SK-N-SH (cell line): ENCODE data around the gene CLK2. TPM values are rescaled to one million over a fixed set of nuclear protein-coding genes. Genes with fewer than 3 reads are reported as not detected.
A peak's percentile ranks its signal among the peaks of the same experiment; 100 is the strongest.

ENCODE experiments used
- CTCF ChIA-PET: fragments of 300-600, 350-600 bp; formaldehyde crosslinking; extraction: SDS; loops from one replicate; lab custom pipeline; 2021; lab: Yijun Ruan, JAX
- POLR2A ChIA-PET: fragments of 350-600 bp; sonication (Branson Sonifier 250); formaldehyde crosslinking; extraction: SDS; loops from one replicate; lab custom pipeline; 2020; ENCODE audit warnings: antibody characterized with exemption, inconsistent platforms; lab: Yijun Ruan, JAX
- DNase-seq: peaks from one replicate; pipeline ENCODE4 v3.0.0; 2012
- H2AFZ ChIP-seq: fragments of 200-600 bp; sonication (generic); 2 replicates; pipeline ENCODE4 v1.8.1; 2016; ENCODE audit warnings: antibody characterized with exemption, mild to moderate bottlenecking, low read depth
- H3F3A ChIP-seq: fragments of 200-600 bp; sonication (generic); replicated peaks from 2 replicates; pipeline ENCODE3; 2016; ENCODE audit warnings: antibody characterized with exemption, mild to moderate bottlenecking; ENCODE audit not compliant: insufficient read depth
- H3K27ac ChIP-seq, 2 experiments: fragments of 200-500 bp in 1 of 2; fragments of 200-600 bp in 1 of 2; sonication (Bioruptor generic) in 1 of 2; sonication (generic), shearing (Covaris generic) in 1 of 2; 2 replicates each; pipeline versions ENCODE4 v1.5.1 to v1.6.1; 2014 to 2016; ENCODE audit warnings: low read depth in 2 of 2, inconsistent platforms in 1 of 2, low read length in 1 of 2, mild to moderate bottlenecking in 1 of 2, mixed read lengths in 1 of 2
- H3K27me3 ChIP-seq: fragments of 200-600 bp; sonication (generic), shearing (Covaris generic); 2 replicates; pipeline ENCODE4 v1.6.1; 2016; ENCODE audit warnings: mixed run types; ENCODE audit not compliant: insufficient read depth
- H3K36me3 ChIP-seq, 2 experiments: fragments of 200-500 bp in 1 of 2; fragments of 200-600 bp in 1 of 2; sonication (Bioruptor generic) in 1 of 2; sonication (generic) in 1 of 2; replicated peaks in 1 of 2; 2 replicates each; pipeline versions ENCODE3 to v1.5.1; 2014 to 2016; ENCODE audit warnings: low read length in 1 of 2, mild to moderate bottlenecking in 1 of 2; ENCODE audit not compliant: insufficient read depth in 2 of 2, control insufficient read depth in 1 of 2
- H3K4me1 ChIP-seq, 2 experiments: fragments of 200-500 bp in 1 of 2; fragments of 200-600 bp in 1 of 2; sonication (Bioruptor generic) in 1 of 2; sonication (generic), shearing (Covaris generic) in 1 of 2; 2 replicates each; pipeline versions ENCODE4 v1.5.1 to v1.6.1; 2014 to 2016; ENCODE audit warnings: low read depth in 1 of 2, low read length in 1 of 2, mixed run types in 1 of 2; ENCODE audit not compliant: insufficient read depth in 2 of 2, control insufficient read depth in 1 of 2
- H3K4me2 ChIP-seq: fragments of 200-600 bp; sonication (generic), shearing (Covaris generic); 2 replicates; pipeline ENCODE4 v1.6.1; 2017; ENCODE audit warnings: mixed run types
- H3K4me3 ChIP-seq, 2 experiments: fragments of 200-500 bp in 1 of 2; fragments of 200-600 bp in 1 of 2; sonication (Bioruptor generic) in 1 of 2; sonication (generic), shearing (Covaris generic) in 1 of 2; 2 replicates each; pipeline versions ENCODE4 v1.5.1 to v1.8.1; 2014 to 2016; ENCODE audit warnings: low read depth in 2 of 2, inconsistent platforms in 1 of 2, low read length in 1 of 2, mild to moderate bottlenecking in 1 of 2, mixed read lengths in 1 of 2, moderate library complexity in 1 of 2
- H3K79me2 ChIP-seq: fragments of 200-600 bp; sonication (generic); 2 replicates; pipeline ENCODE4 v1.8.1; 2017; ENCODE audit warnings: mild to moderate bottlenecking; ENCODE audit not compliant: insufficient read depth
- H3K9ac ChIP-seq: fragments of 200-600 bp; sonication (generic); 2 replicates; pipeline ENCODE4 v1.6.1; 2017; ENCODE audit warnings: mixed run types
- H3K9me2 ChIP-seq: fragments of 200-600 bp; sonication (generic); 2 replicates; pipeline ENCODE4 v1.6.1; 2017; ENCODE audit warnings: mixed run types
- H3K9me3 ChIP-seq: fragments of 200-600 bp; sonication (generic); 2 replicates; pipeline ENCODE4 v1.6.1; 2017; ENCODE audit warnings: mixed run types, mild to moderate bottlenecking, moderate library complexity
- H4K20me1 ChIP-seq: fragments of 200-600 bp; sonication (generic); 2 replicates; pipeline ENCODE4 v1.6.1; 2017; ENCODE audit warnings: mild to moderate bottlenecking, mixed run types; ENCODE audit not compliant: insufficient read depth
- CHD2 ChIP-seq: fragments of 150-350 bp; IDR thresholded peaks from 2 replicates; pipeline ENCODE4 v1.6.1; 2018; ENCODE audit warnings: low read length; ENCODE audit not compliant: partially characterized antibody
- CTCF ChIP-seq: fragments of 200-600 bp; sonication (generic); IDR thresholded peaks from 2 replicates; pipeline ENCODE4 v1.6.1; 2017; ENCODE audit warnings: antibody characterized with exemption, mild to moderate bottlenecking, moderate library complexity
- FOSL2 ChIP-seq: IDR thresholded peaks from 2 replicates; pipeline ENCODE4 v1.4.0; 2012; ENCODE audit warnings: low read depth, mild to moderate bottlenecking, moderate library complexity, borderline replicate concordance
- FOXJ3 ChIP-seq: sonication (generic); formaldehyde crosslinking; IDR thresholded peaks from 2 replicates; pipeline ENCODE4 v1.5.1; 2020; ENCODE audit warnings: mild to moderate bottlenecking, missing genetic modification reagents
- FOXM1 ChIP-seq: IDR thresholded peaks from 2 replicates; pipeline ENCODE4 v1.4.0; 2012; ENCODE audit warnings: low read depth, mild to moderate bottlenecking
- GABPA ChIP-seq: IDR thresholded peaks from 2 replicates; pipeline ENCODE4 v1.4.0; 2012; ENCODE audit warnings: low read depth, mild to moderate bottlenecking
- GATA2 ChIP-seq: sonication (generic); formaldehyde crosslinking; IDR thresholded peaks from 2 replicates; pipeline ENCODE4 v1.5.0; 2020; ENCODE audit warnings: mild to moderate bottlenecking, missing genetic modification reagents
- JUND ChIP-seq: IDR thresholded peaks from 2 replicates; pipeline ENCODE4 v1.4.0; 2012
- MXI1 ChIP-seq: IDR thresholded peaks from 2 replicates; pipeline ENCODE4 v1.6.1; 2012; ENCODE audit warnings: mild to moderate bottlenecking, low read depth, low read length, improper control_type of control experiment
- NRF1 ChIP-seq: IDR thresholded peaks from 2 replicates; pipeline ENCODE4 v1.6.1; 2012; ENCODE audit warnings: low read depth, mild to moderate bottlenecking, low read length
- POLR2AphosphoS5 ChIP-seq: IDR thresholded peaks from 2 replicates; pipeline ENCODE4 v1.6.1; 2012; ENCODE audit warnings: low read depth, low read length
- RCOR1 ChIP-seq: fragments of 150-350 bp; IDR thresholded peaks from 2 replicates; pipeline ENCODE4 v1.6.1; 2017; ENCODE audit warnings: antibody characterized with exemption, low read length
- REST ChIP-seq: IDR thresholded peaks from 2 replicates; pipeline ENCODE4 v1.6.1; 2012; ENCODE audit warnings: mild to moderate bottlenecking, low read depth, low read length, moderate library complexity
- RFX5 ChIP-seq: IDR thresholded peaks from 2 replicates; pipeline ENCODE4 v1.6.1; 2012; ENCODE audit warnings: mild to moderate bottlenecking, improper control_type of control experiment, low read length
- RXRA ChIP-seq: IDR thresholded peaks from 2 replicates; pipeline ENCODE4 v1.4.0; 2012; ENCODE audit warnings: low read depth, mild to moderate bottlenecking, borderline replicate concordance
- SIN3A ChIP-seq: IDR thresholded peaks from 2 replicates; pipeline ENCODE4 v1.6.1; 2012; ENCODE audit warnings: low read depth, mild to moderate bottlenecking, low read length, moderate library complexity, borderline replicate concordance
- TAF1 ChIP-seq: IDR thresholded peaks from 2 replicates; pipeline ENCODE4 v1.6.1; 2012; ENCODE audit warnings: low read depth, mild to moderate bottlenecking, low read length, moderate library complexity, borderline replicate concordance
- TCF12 ChIP-seq: IDR thresholded peaks from 2 replicates; pipeline ENCODE4 v1.4.0; 2012
- ZBTB33 ChIP-seq: IDR thresholded peaks from 2 replicates; pipeline ENCODE4 v1.4.0; 2012; ENCODE audit warnings: low read depth, borderline replicate concordance
- WGBS: methylation state at CpG from one replicate; pipeline ENCODE4 v1.1.6; 2017; ENCODE audit warnings: low lambda C conversion rate; 5-methylcytosine and 5-hydroxymethylcytosine counted together
- polyA plus RNA-seq, 3 experiments: library from polyadenylated mRNA; depleted of rRNA; stranded (reverse); fragments of >200 nt; gene quantifications; 2 replicates each; pipeline ENCODE4 v1.2.3, GENCODE V29; 2012
- TF ChIP-seq, protein P1 (sequence below): IDR thresholded peaks from 2 replicates; pipeline ENCODE4 v1.4.0; 2012; ENCODE audit warnings: low read depth, borderline replicate concordance
- TF ChIP-seq, protein P2 (sequence below): IDR thresholded peaks from 2 replicates; pipeline ENCODE4; 2012

Gene CLK2
- polyA plus RNA-seq, 1 of the 3 experiments (the other 2 are of a cell fraction), result 76.7 TPM

DNA sequence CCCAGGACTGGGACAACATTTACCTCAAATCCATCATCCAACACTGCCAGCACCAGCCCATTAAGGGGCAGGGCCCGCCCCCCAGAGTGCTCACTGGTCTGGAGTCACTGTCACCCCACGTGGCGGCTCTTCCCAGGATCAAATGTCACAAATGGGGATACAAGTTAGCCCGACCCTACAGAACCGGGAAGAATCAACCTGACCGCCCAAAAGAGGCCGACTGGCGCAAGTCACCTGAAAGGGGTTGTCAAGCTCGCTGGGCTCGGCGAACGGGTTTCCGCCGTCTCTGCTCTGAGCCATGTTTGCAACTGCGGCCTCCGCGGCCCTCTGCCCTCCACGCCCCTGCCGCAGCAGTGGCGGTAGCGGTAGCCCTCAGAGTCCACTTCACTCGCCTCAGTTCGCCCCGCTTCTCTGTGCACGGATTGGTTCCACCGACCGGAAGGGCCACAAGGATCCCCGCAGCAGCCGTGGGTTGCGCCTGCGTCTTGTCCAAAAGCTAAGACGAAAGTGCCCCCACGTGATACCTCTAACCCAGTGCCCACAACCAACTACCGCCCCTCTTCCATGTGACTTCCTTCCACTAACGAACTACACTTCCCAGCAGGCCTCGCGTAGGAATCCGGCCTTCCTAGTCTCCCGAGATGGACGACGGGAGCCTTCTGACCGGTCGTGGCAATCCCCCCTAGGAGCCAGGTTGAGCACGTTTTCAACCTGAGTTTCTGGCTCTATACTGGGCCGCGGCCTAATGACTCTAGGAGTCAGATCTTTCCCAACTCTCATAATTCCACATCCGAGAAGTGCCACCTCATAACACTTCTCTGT lies 11.2 kb downstream of the CLK2 start, which contains the start of gene SCAMP3:
Gene SCAMP3, minus strand, starts transcription at position 509 of the 822 bp plus-strand sequence. Its CDS starts 209 bp downstream, at position 300.
- Histone ChIP-seq H3F3A (peaks cover 59% of the 10 kb centered on the region), H4K20me1 (no peaks in the 10 kb centered on the region), H3K4me1 (peaks cover 0 to 15% of the 10 kb centered on the region in 2 experiments; a peak in 2 of 4 replicates), H3K79me2 (peaks cover 21% of the 10 kb centered on the region), H2AFZ (peak within 1 kb of the TSS; percentile 55), H3K4me3 (peak within 1 kb of the TSS; percentile 93 to 94), H3K9me3 (no peaks in the 10 kb centered on the region), H3K4me2 (peak within 1 kb of the TSS; percentile 96), H3K27me3 (no peaks in the 10 kb centered on the region), H3K9ac (peak within 1 kb of the TSS; percentile 84), H3K9me2 (no peaks in the 10 kb centered on the region), H3K27ac (peak within 1 kb of the TSS; percentile 75 to 92), H3K36me3 (peaks cover 31 to 56% of the 10 kb centered on the region in 2 experiments)
- WGBS, result 3% methylated on average over 29 of the region's 47 CpGs
- POLR2A ChIA-PET, result interaction anchor here (0.6 to 1.7 kb wide), 11 partner anchors 10 to 66 kb away, joined by 3 to 13 read pairs (median 4); partner anchors contain the start of genes CLK2, FDPS, HCN3 and RUSC1
- CTCF ChIA-PET, result interaction anchor here (0.8 to 4.4 kb wide), 8 partner anchors 11 to 90 kb away, joined by 3 to 66 read pairs (median 4); partner anchors contain the start of genes KRTCAP2 and TRIM46
- DNase-seq, result peak; percentile 95
- TF ChIP-seq TCF12, result 0 out of 2 replicates have a peak, but pooled peaks have one; percentile 34
- no peak for TF ChIP-seq RFX5
- TF ChIP-seq REST, result peak; percentile 7; the same call in 1 of the 2 replicates
- peak; percentile 98 for TF ChIP-seq CHD2
- peak; percentile 90 for TF ChIP-seq NRF1
- no peak; the same call in 1 of the 2 replicates for TF ChIP-seq FOXJ3 (CRISPR knock-in tag)
- TF ChIP-seq, protein P1, sequence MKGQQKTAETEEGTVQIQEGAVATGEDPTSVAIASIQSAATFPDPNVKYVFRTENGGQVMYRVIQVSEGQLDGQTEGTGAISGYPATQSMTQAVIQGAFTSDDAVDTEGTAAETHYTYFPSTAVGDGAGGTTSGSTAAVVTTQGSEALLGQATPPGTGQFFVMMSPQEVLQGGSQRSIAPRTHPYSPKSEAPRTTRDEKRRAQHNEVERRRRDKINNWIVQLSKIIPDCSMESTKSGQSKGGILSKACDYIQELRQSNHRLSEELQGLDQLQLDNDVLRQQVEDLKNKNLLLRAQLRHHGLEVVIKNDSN, result peak; percentile 97
- 0 out of 2 replicates have a peak, but pooled peaks have one; percentile 1 for TF ChIP-seq CTCF
- TF ChIP-seq, protein P2, sequence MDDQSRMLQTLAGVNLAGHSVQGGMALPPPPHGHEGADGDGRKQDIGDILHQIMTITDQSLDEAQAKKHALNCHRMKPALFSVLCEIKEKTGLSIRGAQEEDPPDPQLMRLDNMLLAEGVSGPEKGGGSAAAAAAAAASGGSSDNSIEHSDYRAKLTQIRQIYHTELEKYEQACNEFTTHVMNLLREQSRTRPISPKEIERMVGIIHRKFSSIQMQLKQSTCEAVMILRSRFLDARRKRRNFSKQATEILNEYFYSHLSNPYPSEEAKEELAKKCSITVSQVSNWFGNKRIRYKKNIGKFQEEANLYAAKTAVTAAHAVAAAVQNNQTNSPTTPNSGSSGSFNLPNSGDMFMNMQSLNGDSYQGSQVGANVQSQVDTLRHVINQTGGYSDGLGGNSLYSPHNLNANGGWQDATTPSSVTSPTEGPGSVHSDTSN, result peak; percentile 75
- TF ChIP-seq ZBTB33, result peak; percentile 91
- TF ChIP-seq TAF1, result no peak
- TF ChIP-seq FOXM1, result no peak
- TF ChIP-seq JUND, result peak; percentile 10; the same call in 1 of the 2 replicates
- TF ChIP-seq GATA2, result no peak
- TF ChIP-seq RCOR1, result no peak
- peak; percentile 97 for TF ChIP-seq POLR2AphosphoS5
- peak; percentile 83 for TF ChIP-seq MXI1
- TF ChIP-seq GABPA, result peak; percentile 84
- peak; percentile 93 for TF ChIP-seq SIN3A
- TF ChIP-seq FOSL2, result no peak
- TF ChIP-seq RXRA, result no peak
